ENCODE measurements around the gene ARMC2. TPM values are rescaled to one million over a fixed set of nuclear protein-coding genes. Genes with fewer than 3 reads are reported as not detected.

ARMC2 gene
- total and polyA plus RNA-seq, 2 experiments from 2014 or later: 2.7 to 4.4 TPM

DNA sequence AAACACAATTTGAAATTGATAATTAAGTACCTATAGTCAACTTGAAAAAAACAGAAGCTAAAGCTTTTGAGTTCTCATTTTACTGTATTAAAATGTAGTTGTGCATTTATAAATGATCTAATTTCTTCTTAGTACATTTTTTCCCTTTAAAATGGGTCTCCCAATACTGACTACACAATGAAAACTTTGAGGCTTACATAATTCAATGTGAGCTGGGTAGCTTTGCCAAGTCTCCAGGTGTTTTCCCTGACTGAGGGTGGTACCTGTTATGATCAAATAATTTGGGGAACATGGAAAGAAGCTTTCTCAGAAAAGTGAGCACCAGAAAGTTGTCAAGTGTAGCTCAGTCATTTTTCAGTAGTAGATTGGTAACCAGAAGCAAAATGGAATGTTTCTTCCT lies 74.3 kb downstream of the ARMC2 start (continued):
- TF ChIP-seq ZNF114 (CRISPR knock-in tag; IDR thresholded peaks at IDR 0.05) (no peak), CREB1 (CRISPR knock-in tag; IDR thresholded peaks at IDR 0.05; ENCODE audit: low read depth) (no peak), ZNF331 (CRISPR knock-in tag; IDR thresholded peaks at IDR 0.05; ENCODE audit: low read depth) (no peak), JUNB (IDR thresholded peaks at IDR 0.05; ENCODE audit: unreplicated experiment) (no peak)
- TF ChIP-seq, protein P1, sequence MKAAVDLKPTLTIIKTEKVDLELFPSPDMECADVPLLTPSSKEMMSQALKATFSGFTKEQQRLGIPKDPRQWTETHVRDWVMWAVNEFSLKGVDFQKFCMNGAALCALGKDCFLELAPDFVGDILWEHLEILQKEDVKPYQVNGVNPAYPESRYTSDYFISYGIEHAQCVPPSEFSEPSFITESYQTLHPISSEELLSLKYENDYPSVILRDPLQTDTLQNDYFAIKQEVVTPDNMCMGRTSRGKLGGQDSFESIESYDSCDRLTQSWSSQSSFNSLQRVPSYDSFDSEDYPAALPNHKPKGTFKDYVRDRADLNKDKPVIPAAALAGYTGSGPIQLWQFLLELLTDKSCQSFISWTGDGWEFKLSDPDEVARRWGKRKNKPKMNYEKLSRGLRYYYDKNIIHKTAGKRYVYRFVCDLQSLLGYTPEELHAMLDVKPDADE (IDR thresholded peaks at IDR 0.05): no peak

DNA sequence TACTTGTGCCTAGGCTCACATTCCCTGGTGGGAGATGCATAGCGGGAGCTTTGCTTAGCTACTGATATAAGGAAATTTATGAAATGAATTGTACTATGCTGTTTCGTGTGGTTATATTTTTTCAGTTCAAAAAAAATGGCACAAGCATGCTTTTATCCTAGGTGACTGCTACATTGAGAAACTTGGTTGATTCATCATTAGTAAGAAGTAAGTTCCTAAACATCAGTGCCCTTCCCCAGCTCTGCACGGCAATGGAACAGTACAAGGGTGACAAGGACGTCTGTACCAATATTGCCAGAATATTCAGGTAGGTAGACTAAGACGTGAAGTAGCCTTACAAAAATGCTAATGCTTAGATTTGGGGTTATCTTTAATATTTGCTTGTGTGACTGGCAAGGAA lies 79.7 kb downstream of the ARMC2 start:
- H3K4me3 ChIP-seq: no peak overlapping the region
- Mint-ChIP-seq H3K4me3 (no peak overlapping the region), H3K4me1 (peaks cover 20% of the 10 kb centered on the region), H3K27ac (no peak overlapping the region; the same call in 1 of the 2 replicates), H3K9me3 (no peaks in the 10 kb centered on the region), H3K36me3 (ENCODE audit: low read depth) (no peaks in the 10 kb centered on the region; the same call in 2 of the 3 replicates), H3K27me3 (ENCODE audit: insufficient read depth, low read depth, poor library complexity) (peaks cover 13% of the 10 kb centered on the region)
- peaks cover 4% of the 10 kb centered on the region; the same call in 1 of the 2 replicates for H3K9me2 ChIP-seq (ENCODE audit: insufficient read depth)
- ATAC-seq (no peak), DNase-seq (ENCODE audit: low spot score) (no peak)
- H3K27ac ChIP-seq (ENCODE audit: low read depth): no peak overlapping the region
- H2AFZ ChIP-seq: no peak overlapping the region
- no peaks in the 10 kb centered on the region for H3K27me3 ChIP-seq (ENCODE audit: insufficient read depth)
- no peaks in the 10 kb centered on the region for H4K20me1 ChIP-seq (replicated peaks; ENCODE audit: insufficient read depth)
- H3K4me2 ChIP-seq: no peak overlapping the region
- H3F3A ChIP-seq (replicated peaks; ENCODE audit: low read depth): no peaks in the 10 kb centered on the region
- no peaks in the 10 kb centered on the region for H3K79me2 ChIP-seq (replicated peaks; ENCODE audit: insufficient read depth)
- no peaks in the 10 kb centered on the region for H3K36me3 ChIP-seq (ENCODE audit: insufficient read depth)
- H3K4me1 ChIP-seq (ENCODE audit: insufficient read depth): peaks cover 26% of the 10 kb centered on the region
- TF ChIP-seq NANOG (IDR thresholded peaks at IDR 0.05; ENCODE audit: borderline replicate concordance) (no peak), EZH2 (IDR thresholded peaks at IDR 0.05; ENCODE audit: low read depth, unreplicated experiment) (no peak), POLR2AphosphoS5 (IDR thresholded peaks at IDR 0.05; ENCODE audit: low read depth) (no peak), JUNB (IDR thresholded peaks at IDR 0.05; ENCODE audit: unreplicated experiment) (no peak), CREB1 (CRISPR knock-in tag; IDR thresholded peaks at IDR 0.05; ENCODE audit: low read depth) (no peak), ZNF331 (CRISPR knock-in tag; IDR thresholded peaks at IDR 0.05; ENCODE audit: low read depth) (no peak), ZNF114 (CRISPR knock-in tag; IDR thresholded peaks at IDR 0.05) (no peak), STAT1 (IDR thresholded peaks at IDR 0.05; ENCODE audit: unreplicated experiment) (no peak), EZH2phosphoT487 (IDR thresholded peaks at IDR 0.05; ENCODE audit: unreplicated experiment) (no peak)
- TF ChIP-seq, protein P2, sequence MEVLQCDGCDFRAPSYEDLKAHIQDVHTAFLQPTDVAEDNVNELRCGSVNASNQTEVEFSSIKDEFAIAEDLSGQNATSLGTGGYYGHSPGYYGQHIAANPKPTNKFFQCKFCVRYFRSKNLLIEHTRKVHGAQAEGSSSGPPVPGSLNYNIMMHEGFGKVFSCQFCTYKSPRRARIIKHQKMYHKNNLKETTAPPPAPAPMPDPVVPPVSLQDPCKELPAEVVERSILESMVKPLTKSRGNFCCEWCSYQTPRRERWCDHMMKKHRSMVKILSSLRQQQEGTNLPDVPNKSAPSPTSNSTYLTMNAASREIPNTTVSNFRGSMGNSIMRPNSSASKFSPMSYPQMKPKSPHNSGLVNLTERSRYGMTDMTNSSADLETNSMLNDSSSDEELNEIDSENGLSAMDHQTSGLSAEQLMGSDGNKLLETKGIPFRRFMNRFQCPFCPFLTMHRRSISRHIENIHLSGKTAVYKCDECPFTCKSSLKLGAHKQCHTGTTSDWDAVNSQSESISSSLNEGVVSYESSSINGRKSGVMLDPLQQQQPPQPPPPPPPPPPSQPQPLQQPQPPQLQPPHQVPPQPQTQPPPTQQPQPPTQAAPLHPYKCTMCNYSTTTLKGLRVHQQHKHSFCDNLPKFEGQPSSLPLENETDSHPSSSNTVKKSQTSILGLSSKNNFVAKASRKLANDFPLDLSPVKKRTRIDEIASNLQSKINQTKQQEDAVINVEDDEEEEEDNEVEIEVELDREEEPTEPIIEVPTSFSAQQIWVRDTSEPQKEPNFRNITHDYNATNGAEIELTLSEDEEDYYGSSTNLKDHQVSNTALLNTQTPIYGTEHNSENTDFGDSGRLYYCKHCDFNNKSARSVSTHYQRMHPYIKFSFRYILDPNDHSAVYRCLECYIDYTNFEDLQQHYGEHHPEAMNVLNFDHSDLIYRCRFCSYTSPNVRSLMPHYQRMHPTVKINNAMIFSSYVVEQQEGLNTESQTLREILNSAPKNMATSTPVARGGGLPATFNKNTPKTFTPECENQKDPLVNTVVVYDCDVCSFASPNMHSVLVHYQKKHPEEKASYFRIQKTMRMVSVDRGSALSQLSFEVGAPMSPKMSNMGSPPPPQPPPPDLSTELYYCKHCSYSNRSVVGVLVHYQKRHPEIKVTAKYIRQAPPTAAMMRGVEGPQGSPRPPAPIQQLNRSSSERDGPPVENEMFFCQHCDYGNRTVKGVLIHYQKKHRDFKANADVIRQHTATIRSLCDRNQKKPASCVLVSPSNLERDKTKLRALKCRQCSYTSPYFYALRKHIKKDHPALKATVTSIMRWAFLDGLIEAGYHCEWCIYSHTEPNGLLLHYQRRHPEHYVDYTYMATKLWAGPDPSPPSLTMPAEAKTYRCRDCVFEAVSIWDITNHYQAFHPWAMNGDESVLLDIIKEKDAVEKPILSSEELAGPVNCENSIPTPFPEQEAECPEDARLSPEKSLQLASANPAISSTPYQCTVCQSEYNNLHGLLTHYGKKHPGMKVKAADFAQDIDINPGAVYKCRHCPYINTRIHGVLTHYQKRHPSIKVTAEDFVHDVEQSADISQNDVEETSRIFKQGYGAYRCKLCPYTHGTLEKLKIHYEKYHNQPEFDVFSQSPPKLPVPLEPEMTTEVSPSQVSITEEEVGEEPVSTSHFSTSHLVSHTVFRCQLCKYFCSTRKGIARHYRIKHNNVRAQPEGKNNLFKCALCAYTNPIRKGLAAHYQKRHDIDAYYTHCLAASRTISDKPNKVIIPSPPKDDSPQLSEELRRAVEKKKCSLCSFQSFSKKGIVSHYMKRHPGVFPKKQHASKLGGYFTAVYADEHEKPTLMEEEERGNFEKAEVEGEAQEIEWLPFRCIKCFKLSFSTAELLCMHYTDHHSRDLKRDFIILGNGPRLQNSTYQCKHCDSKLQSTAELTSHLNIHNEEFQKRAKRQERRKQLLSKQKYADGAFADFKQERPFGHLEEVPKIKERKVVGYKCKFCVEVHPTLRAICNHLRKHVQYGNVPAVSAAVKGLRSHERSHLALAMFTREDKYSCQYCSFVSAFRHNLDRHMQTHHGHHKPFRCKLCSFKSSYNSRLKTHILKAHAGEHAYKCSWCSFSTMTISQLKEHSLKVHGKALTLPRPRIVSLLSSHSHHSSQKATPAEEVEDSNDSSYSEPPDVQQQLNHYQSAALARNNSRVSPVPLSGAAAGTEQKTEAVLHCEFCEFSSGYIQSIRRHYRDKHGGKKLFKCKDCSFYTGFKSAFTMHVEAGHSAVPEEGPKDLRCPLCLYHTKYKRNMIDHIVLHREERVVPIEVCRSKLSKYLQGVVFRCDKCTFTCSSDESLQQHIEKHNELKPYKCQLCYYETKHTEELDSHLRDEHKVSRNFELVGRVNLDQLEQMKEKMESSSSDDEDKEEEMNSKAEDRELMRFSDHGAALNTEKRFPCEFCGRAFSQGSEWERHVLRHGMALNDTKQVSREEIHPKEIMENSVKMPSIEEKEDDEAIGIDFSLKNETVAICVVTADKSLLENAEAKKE (CRISPR knock-in tag; IDR thresholded peaks at IDR 0.05): no peak
- TF ChIP-seq, protein P1 (IDR thresholded peaks at IDR 0.05): no peak
- TF ChIP-seq, protein P3, sequence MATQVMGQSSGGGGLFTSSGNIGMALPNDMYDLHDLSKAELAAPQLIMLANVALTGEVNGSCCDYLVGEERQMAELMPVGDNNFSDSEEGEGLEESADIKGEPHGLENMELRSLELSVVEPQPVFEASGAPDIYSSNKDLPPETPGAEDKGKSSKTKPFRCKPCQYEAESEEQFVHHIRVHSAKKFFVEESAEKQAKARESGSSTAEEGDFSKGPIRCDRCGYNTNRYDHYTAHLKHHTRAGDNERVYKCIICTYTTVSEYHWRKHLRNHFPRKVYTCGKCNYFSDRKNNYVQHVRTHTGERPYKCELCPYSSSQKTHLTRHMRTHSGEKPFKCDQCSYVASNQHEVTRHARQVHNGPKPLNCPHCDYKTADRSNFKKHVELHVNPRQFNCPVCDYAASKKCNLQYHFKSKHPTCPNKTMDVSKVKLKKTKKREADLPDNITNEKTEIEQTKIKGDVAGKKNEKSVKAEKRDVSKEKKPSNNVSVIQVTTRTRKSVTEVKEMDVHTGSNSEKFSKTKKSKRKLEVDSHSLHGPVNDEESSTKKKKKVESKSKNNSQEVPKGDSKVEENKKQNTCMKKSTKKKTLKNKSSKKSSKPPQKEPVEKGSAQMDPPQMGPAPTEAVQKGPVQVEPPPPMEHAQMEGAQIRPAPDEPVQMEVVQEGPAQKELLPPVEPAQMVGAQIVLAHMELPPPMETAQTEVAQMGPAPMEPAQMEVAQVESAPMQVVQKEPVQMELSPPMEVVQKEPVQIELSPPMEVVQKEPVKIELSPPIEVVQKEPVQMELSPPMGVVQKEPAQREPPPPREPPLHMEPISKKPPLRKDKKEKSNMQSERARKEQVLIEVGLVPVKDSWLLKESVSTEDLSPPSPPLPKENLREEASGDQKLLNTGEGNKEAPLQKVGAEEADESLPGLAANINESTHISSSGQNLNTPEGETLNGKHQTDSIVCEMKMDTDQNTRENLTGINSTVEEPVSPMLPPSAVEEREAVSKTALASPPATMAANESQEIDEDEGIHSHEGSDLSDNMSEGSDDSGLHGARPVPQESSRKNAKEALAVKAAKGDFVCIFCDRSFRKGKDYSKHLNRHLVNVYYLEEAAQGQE (IDR thresholded peaks at IDR 0.05; ENCODE audit: unreplicated experiment): no peak

All from GM23338 (cell line).